AG04450 (cell line): ENCODE data around the gene ERI3. TPM values are rescaled to one million over a fixed set of nuclear protein-coding genes. Genes with fewer than 3 reads are reported as not detected.

Source experiments
- CTCF ChIA-PET: fragments of 300-600, 350-600 bp; formaldehyde crosslinking; extraction: SDS; loops from one replicate; lab custom pipeline; 2022; ENCODE audit warnings: antibody characterized with exemption, inconsistent platforms; lab: Charles Lee
- POLR2A ChIA-PET: fragments of 350-600 bp; formaldehyde crosslinking; extraction: SDS; loops from one replicate; lab custom pipeline; 2021; ENCODE audit warnings: antibody characterized with exemption, inconsistent platforms; lab: Yijun Ruan, JAX
- DNase-seq: peaks from one replicate; pipeline ENCODE4 v3.0.0-alpha.2; 2011; ENCODE audit warnings: low read depth, low spot score
- H3K27ac ChIP-seq: one replicate; pipeline ENCODE4 v1.5.1; 2012; ENCODE audit warnings: low read depth, low read length, control low read depth
- H3K27me3 ChIP-seq: one replicate; pipeline ENCODE4 v1.6.0; 2012; ENCODE audit warnings: low read length; ENCODE audit not compliant: control insufficient read depth, insufficient read depth
- H3K4me3 ChIP-seq: 2 replicates; pipeline ENCODE4 v1.5.1; 2011; ENCODE audit warnings: mild to moderate bottlenecking, low read depth, low read length, control low read depth
- H3K9me3 ChIP-seq: 2 replicates; pipeline ENCODE4 v1.5.1; 2012; ENCODE audit warnings: low read length; ENCODE audit not compliant: control insufficient read depth, insufficient read depth
- CTCF ChIP-seq: IDR thresholded peaks from 2 replicates; pipeline ENCODE4 v1.5.1; 2011; ENCODE audit warnings: low read depth, low read length, control low read depth, inconsistent platforms
- polyA plus RNA-seq: library from polyadenylated mRNA; depleted of rRNA; stranded (reverse); fragments of >200 nt; gene quantifications from 2 replicates; pipeline ENCODE4 v1.2.3, GENCODE V29; 2011

ERI3 gene
- polyA plus RNA-seq, 1 experiment, result 46.2 TPM

GRCh38 chr1:44235808-44236207 is 119.2 kb downstream of the ERI3 start:
- Histone ChIP-seq H3K27me3 (no peaks in the 10 kb centered on the region), H3K27ac (no peak overlapping the region), H3K9me3 (no peaks in the 10 kb centered on the region; the same call in 1 of the 2 replicates), H3K4me3 (no peak overlapping the region)
- ChIA-PET CTCF (interaction anchor here (1.0 to 2.9 kb wide), 3 partner anchors 18 to 359 kb away, joined by 3 to 11 read pairs (median 5); no protein-coding TSS in a partner anchor), POLR2A (interaction anchor here (0.8 kb wide), 1 partner anchor 30 kb away, joined by 3 read pairs; no protein-coding TSS in a partner anchor)
- DNase-seq, result no peak
- TF ChIP-seq CTCF, result no peak

- DNase-seq, result no peak
- no peak for TF ChIP-seq CTCF
- Histone ChIP-seq H3K4me3 (no peak overlapping the region), H3K27me3 (no peaks in the 10 kb centered on the region), H3K9me3 (no peaks in the 10 kb centered on the region; the same call in 1 of the 2 replicates), H3K27ac (no peak overlapping the region)
- CTCF ChIA-PET, result interaction anchor here (2.9 kb wide), 1 partner anchor 16 kb away, joined by 11 read pairs; no protein-coding TSS in a partner anchor
- POLR2A ChIA-PET, result interaction anchor here (0.7 kb wide), 1 partner anchor 411 kb away, joined by 5 read pairs; no protein-coding TSS in a partner anchor
Measured at GRCh38 chr1:44233593-44233992, 121.5 kb downstream of the ERI3 start.

GRCh38 chr1:44230796-44231195 is 124.3 kb downstream of the ERI3 start:
- TF ChIP-seq CTCF, result no peak
- H3K27ac ChIP-seq, result no peak overlapping the region
- H3K4me3 ChIP-seq, result no peak overlapping the region
- no peak for DNase-seq
- H3K27me3 ChIP-seq, result no peaks in the 10 kb centered on the region
- H3K9me3 ChIP-seq, result no peaks in the 10 kb centered on the region
- CTCF ChIA-PET, result no interaction called here
- POLR2A ChIA-PET, result no interaction called here

- no peak for DNase-seq
- no peak overlapping the region for H3K4me3 ChIP-seq
- H3K9me3 ChIP-seq, result no peaks in the 10 kb centered on the region
- CTCF ChIA-PET, result interaction anchor here (1.2 kb wide), 1 partner anchor 9 kb away, joined by 4 read pairs; no protein-coding TSS in a partner anchor
- H3K27me3 ChIP-seq, result no peaks in the 10 kb centered on the region
- POLR2A ChIA-PET, result no interaction called here
- TF ChIP-seq CTCF, result no peak
- H3K27ac ChIP-seq, result no peak overlapping the region
Measured at GRCh38 chr1:44229435-44230167, 125.5 kb downstream of the ERI3 start.

GRCh38 chr1:44228218-44228617 is 126.8 kb downstream of the ERI3 start:
- CTCF ChIA-PET, result interaction anchor here (2.1 kb wide), 1 partner anchor 10 kb away, joined by 11 read pairs; no protein-coding TSS in a partner anchor
- POLR2A ChIA-PET, result no interaction called here

More at GRCh38 chr1:44228218-44228617, 126.8 kb downstream of the ERI3 start:
- no peak for DNase-seq
- no peak for TF ChIP-seq CTCF
- Histone ChIP-seq H3K27ac (no peak overlapping the region), H3K27me3 (no peaks in the 10 kb centered on the region), H3K4me3 (no peak overlapping the region), H3K9me3 (no peaks in the 10 kb centered on the region)
